HepG2 (cell line): ENCODE results near the gene TXNDC11. TPM values are rescaled to one million over a fixed set of nuclear protein-coding genes. Genes with fewer than 3 reads are reported as not detected.

Source experiments
- ATF1 ChIP-seq: IDR thresholded peaks from 2 replicates; pipeline ENCODE4 v1.6.1; 2016; ENCODE audit warnings: mild to moderate bottlenecking, control low read depth
- CHD2 ChIP-seq: IDR thresholded peaks from 2 replicates; pipeline ENCODE4 v1.6.1; 2011; ENCODE audit warnings: low read depth, low read length, improper control_type of control experiment
- GATAD1 ChIP-seq: IDR thresholded peaks from 2 replicates; pipeline ENCODE4 v1.6.1; 2016; ENCODE audit warnings: missing genetic modification reagents, missing compliant biosample characterization
- ISL2 ChIP-seq: sonication (generic); formaldehyde crosslinking; IDR thresholded peaks from 2 replicates; pipeline ENCODE4 v1.5.0; 2020; ENCODE audit warnings: missing genetic modification reagents
- KAT7 ChIP-seq: IDR thresholded peaks from 2 replicates; pipeline ENCODE4 v1.6.1; 2018; ENCODE audit warnings: borderline replicate concordance, missing compliant biosample characterization
- RCOR2 ChIP-seq: IDR thresholded peaks from 2 replicates; pipeline ENCODE4 v1.6.1; 2016; ENCODE audit warnings: missing biosample characterization, missing genetic modification reagents
- RFX1 ChIP-seq: fragments of 450-650 bp; IDR thresholded peaks from 2 replicates; pipeline ENCODE4 v1.6.1; 2017
- SP4 ChIP-seq: sonication (generic); formaldehyde crosslinking; IDR thresholded peaks from 2 replicates; pipeline ENCODE4 v1.8.1; 2023; ENCODE audit warnings: mild to moderate bottlenecking, missing genetic modification reagents
- STAT5B ChIP-seq: sonication (generic); formaldehyde crosslinking; IDR thresholded peaks from 2 replicates; pipeline ENCODE4 v1.4.0; 2020; ENCODE audit warnings: missing genetic modification reagents
- TRIM24 ChIP-seq: sonication (generic); formaldehyde crosslinking; IDR thresholded peaks from 2 replicates; pipeline ENCODE4 v1.8.0; 2022; ENCODE audit warnings: mild to moderate bottlenecking, missing genetic modification reagents
- ZBTB20 ChIP-seq: sonication (generic); formaldehyde crosslinking; IDR thresholded peaks from 2 replicates; pipeline ENCODE4 v1.8.1; 2023; ENCODE audit warnings: missing genetic modification reagents, low read depth, mild to moderate bottlenecking, borderline replicate concordance
- ZFP36 ChIP-seq: fragments of 150-350 bp; IDR thresholded peaks from 2 replicates; pipeline ENCODE4 v1.6.1; 2018; ENCODE audit warnings: borderline replicate concordance, low read length, low read depth; ENCODE audit not compliant: partially characterized antibody
- ZNF143 ChIP-seq: sonication (generic); formaldehyde crosslinking; IDR thresholded peaks from 2 replicates; pipeline ENCODE4 v1.4.0; 2020; ENCODE audit warnings: missing genetic modification reagents
- ZNF331 ChIP-seq: sonication (generic); formaldehyde crosslinking; IDR thresholded peaks from 2 replicates; pipeline ENCODE4 v1.4.0; 2020; ENCODE audit warnings: missing genetic modification reagents
- ZNF644 ChIP-seq: IDR thresholded peaks from 2 replicates; pipeline ENCODE4 v1.6.1; 2016; ENCODE audit warnings: low read depth
- ZNF782 ChIP-seq: sonication (generic); formaldehyde crosslinking; IDR thresholded peaks from 2 replicates; pipeline ENCODE4 v1.4.0; 2020; ENCODE audit warnings: missing genetic modification reagents, mild to moderate bottlenecking, borderline replicate concordance
- ZNF891 ChIP-seq: sonication (generic); formaldehyde crosslinking; IDR thresholded peaks from 2 replicates; pipeline ENCODE4 v1.5.0; 2020; ENCODE audit warnings: mild to moderate bottlenecking, missing genetic modification reagents
- polyA plus RNA-seq, 8 experiments: library from polyadenylated mRNA; depleted of rRNA in 3 of 8; stranded (reverse) in 7 of 8; unstranded in 1 of 8; fragments of >200 nt; fragmentation: Illumina TruSeq in 4 of 8; extraction: Trizol in 4 of 8; gene quantifications; 2 replicates each; pipeline versions ENCODE4 v1.2.1 to v1.2.3, GENCODE V29; 2011 to 2016; ENCODE audit warnings: low read depth in 4 of 8, missing spikeins in 1 of 8, mixed read lengths in 1 of 8; ENCODE audit not compliant: insufficient read depth in 1 of 8
- total RNA-seq, 5 experiments: library from RNA; depleted of rRNA; stranded (reverse); fragments of >200 nt; fragmentation: Illumina TruSeq; extraction: Trizol; gene quantifications; 2 replicates each; pipeline ENCODE4 v1.2.3, GENCODE V29; 2016; ENCODE audit warnings: low read depth in 1 of 5
- TF ChIP-seq, protein P1 (sequence below): sonication (generic); formaldehyde crosslinking; IDR thresholded peaks from 2 replicates; pipeline ENCODE4 v1.4.0; 2020; ENCODE audit warnings: missing genetic modification reagents
- TF ChIP-seq, protein P2 (sequence below): sonication (generic); formaldehyde crosslinking; conservative IDR thresholded peaks from 2 replicates; pipeline ENCODE4 v1.8.0; 2022; ENCODE audit warnings: low read depth, missing genetic modification reagents
- TF ChIP-seq, protein P3 (sequence below): sonication (generic); formaldehyde crosslinking; IDR thresholded peaks from 2 replicates; pipeline ENCODE4 v1.5.0; 2020; ENCODE audit warnings: missing genetic modification reagents
- TF ChIP-seq, protein P4 (sequence below): sonication (generic); formaldehyde crosslinking; IDR thresholded peaks from 2 replicates; pipeline ENCODE4 v1.5.0; 2020; ENCODE audit warnings: missing genetic modification reagents, mild to moderate bottlenecking, borderline replicate concordance
- TF ChIP-seq, protein P5 (sequence below): fragments of 450-650 bp; IDR thresholded peaks from 2 replicates; pipeline ENCODE4 v1.6.1; 2016

TXNDC11 gene
- total and polyA plus RNA-seq, 2 of the 13 experiments (the other 11 are each of a cell fraction or from before 2014, with no cell fraction given): 74.9 to 123 TPM

DNA sequence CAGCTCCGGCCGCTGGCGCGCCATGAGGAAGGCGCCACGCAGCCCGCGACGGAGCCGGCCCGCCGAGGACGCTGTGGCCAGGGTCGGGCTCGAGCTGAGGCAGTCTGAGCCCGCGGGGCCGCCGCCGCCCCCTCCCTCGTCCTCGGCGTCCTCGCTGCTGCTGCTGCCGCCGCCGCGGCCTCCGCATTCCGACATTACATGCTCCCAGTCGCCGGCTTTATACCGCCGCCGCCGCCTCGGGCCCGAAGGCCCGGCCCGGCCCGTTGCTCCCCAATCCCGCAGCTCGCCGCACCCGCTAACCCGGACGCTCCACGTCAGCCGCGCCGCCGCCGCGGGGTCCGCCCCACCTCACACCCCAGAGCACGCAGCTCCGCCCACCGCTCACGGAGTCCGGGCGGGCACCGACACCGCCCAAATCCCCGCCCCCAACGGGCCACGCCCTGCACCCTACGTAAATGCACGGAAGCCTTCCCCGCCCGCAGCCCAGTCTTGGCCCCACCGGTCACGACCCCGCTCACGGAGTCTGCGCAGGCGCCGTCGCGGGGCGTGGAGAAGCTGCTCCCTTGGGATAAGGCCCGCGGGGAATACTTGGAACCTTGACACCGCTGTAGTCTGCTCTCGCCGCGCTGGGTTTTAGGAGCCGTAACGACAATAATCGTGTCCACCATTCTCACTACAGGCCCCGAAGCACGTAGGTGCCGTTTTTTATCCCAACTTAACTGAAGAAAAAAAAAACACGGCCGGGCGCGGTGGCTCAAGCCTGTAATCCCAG is at the start of gene TXNDC11 (continued):
- TF ChIP-seq, protein P1, sequence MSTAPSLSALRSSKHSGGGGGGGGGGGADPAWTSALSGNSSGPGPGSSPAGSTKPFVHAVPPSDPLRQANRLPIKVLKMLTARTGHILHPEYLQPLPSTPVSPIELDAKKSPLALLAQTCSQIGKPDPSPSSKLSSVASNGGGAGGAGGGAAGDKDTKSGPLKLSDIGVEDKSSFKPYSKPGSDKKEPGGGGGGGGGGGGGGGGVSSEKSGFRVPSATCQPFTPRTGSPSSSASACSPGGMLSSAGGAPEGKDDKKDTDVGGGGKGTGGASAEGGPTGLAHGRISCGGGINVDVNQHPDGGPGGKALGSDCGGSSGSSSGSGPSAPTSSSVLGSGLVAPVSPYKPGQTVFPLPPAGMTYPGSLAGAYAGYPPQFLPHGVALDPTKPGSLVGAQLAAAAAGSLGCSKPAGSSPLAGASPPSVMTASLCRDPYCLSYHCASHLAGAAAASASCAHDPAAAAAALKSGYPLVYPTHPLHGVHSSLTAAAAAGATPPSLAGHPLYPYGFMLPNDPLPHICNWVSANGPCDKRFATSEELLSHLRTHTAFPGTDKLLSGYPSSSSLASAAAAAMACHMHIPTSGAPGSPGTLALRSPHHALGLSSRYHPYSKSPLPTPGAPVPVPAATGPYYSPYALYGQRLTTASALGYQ (CRISPR knock-in tag): no peak; the same call in none of the 2 replicates
- peak; percentile 64 for TF ChIP-seq ZNF331 (CRISPR knock-in tag)
- TF ChIP-seq, protein P2, sequence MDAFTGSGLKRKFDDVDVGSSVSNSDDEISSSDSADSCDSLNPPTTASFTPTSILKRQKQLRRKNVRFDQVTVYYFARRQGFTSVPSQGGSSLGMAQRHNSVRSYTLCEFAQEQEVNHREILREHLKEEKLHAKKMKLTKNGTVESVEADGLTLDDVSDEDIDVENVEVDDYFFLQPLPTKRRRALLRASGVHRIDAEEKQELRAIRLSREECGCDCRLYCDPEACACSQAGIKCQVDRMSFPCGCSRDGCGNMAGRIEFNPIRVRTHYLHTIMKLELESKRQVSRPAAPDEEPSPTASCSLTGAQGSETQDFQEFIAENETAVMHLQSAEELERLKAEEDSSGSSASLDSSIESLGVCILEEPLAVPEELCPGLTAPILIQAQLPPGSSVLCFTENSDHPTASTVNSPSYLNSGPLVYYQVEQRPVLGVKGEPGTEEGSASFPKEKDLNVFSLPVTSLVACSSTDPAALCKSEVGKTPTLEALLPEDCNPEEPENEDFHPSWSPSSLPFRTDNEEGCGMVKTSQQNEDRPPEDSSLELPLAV: no peak
- peak; percentile 40 for TF ChIP-seq ZNF782 (CRISPR knock-in tag)
- TF ChIP-seq CHD2: peak; percentile 34
- peak; percentile 74; the same call in 1 of the 2 replicates for TF ChIP-seq KAT7 (CRISPR knock-in tag)
- no peak for TF ChIP-seq ZNF644 (CRISPR knock-in tag)
- 0 out of 2 replicates have a peak, but pooled peaks have one; percentile 11 for TF ChIP-seq ATF1 (CRISPR knock-in tag)
- TF ChIP-seq, protein P3, sequence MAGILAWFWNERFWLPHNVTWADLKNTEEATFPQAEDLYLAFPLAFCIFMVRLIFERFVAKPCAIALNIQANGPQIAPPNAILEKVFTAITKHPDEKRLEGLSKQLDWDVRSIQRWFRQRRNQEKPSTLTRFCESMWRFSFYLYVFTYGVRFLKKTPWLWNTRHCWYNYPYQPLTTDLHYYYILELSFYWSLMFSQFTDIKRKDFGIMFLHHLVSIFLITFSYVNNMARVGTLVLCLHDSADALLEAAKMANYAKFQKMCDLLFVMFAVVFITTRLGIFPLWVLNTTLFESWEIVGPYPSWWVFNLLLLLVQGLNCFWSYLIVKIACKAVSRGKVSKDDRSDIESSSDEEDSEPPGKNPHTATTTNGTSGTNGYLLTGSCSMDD (CRISPR knock-in tag): no peak
- TF ChIP-seq, protein P4, sequence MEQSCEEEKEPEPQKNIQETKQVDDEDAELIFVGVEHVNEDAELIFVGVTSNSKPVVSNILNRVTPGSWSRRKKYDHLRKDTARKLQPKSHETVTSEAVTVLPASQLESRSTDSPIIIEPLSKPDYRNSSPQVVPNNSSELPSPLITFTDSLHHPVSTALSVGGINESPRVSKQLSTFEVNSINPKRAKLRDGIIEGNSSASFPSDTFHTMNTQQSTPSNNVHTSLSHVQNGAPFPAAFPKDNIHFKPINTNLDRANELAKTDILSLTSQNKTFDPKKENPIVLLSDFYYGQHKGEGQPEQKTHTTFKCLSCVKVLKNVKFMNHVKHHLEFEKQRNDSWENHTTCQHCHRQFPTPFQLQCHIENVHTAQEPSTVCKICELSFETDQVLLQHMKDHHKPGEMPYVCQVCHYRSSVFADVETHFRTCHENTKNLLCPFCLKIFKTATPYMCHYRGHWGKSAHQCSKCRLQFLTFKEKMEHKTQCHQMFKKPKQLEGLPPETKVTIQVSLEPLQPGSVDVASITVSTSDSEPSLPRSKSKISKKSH (CRISPR knock-in tag): peak; percentile 80; the same call in 1 of the 2 replicates
- TF ChIP-seq SP4 (CRISPR knock-in tag): peak; percentile 99
- peak; percentile 86; the same call in 1 of the 2 replicates for TF ChIP-seq ZBTB20 (CRISPR knock-in tag)
- 0 out of 2 replicates have a peak, but pooled peaks have one; percentile 13 for TF ChIP-seq RCOR2
- TF ChIP-seq, protein P5, sequence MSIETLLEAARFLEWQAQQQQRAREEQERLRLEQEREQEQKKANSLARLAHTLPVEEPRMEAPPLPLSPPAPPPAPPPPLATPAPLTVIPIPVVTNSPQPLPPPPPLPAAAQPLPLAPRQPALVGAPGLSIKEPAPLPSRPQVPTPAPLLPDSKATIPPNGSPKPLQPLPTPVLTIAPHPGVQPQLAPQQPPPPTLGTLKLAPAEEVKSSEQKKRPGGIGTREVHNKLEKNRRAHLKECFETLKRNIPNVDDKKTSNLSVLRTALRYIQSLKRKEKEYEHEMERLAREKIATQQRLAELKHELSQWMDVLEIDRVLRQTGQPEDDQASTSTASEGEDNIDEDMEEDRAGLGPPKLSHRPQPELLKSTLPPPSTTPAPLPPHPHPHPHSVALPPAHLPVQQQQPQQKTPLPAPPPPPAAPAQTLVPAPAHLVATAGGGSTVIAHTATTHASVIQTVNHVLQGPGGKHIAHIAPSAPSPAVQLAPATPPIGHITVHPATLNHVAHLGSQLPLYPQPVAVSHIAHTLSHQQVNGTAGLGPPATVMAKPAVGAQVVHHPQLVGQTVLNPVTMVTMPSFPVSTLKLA: peak; percentile 69; the same call in 1 of the 2 replicates
- no peak for TF ChIP-seq STAT5B
- peak; percentile 80; the same call in 1 of the 2 replicates for TF ChIP-seq GATAD1 (CRISPR knock-in tag)
- TF ChIP-seq ZNF891 (CRISPR knock-in tag): peak; percentile 53; the same call in 1 of the 2 replicates
- no peak for TF ChIP-seq TRIM24 (CRISPR knock-in tag)
- no peak; the same call in 1 of the 2 replicates for TF ChIP-seq ZNF143 (CRISPR knock-in tag)
- no peak for TF ChIP-seq ZFP36
- TF ChIP-seq RFX1: no peak
- TF ChIP-seq ISL2 (CRISPR knock-in tag): peak; percentile 48; the same call in 1 of the 2 replicates
